ENCODE results near the gene FLACC1.

Gene FLACC1

GRCh38 chr2:201275990-201276389 lies 81.2 kb downstream of the FLACC1 start:
- no peak overlapping the region for H3K27ac ChIP-seq (ENCODE audit: low read depth, low read length)
- H3K9ac ChIP-seq (ENCODE audit: low read length), result no peak overlapping the region
- H3K4me3 ChIP-seq (ENCODE audit: low read depth, low read length), result no peak overlapping the region
- H3K36me3 ChIP-seq (ENCODE audit: control insufficient read depth, insufficient read depth, low read length), result no peaks in the 10 kb centered on the region
- no peaks in the 10 kb centered on the region for H3K9me3 ChIP-seq (ENCODE audit: control insufficient read depth, insufficient read depth, low read depth, low read length)
- H3K27me3 ChIP-seq (ENCODE audit: control insufficient read depth, insufficient read depth, low read length), result no peaks in the 10 kb centered on the region
- no peaks in the 10 kb centered on the region for H3K4me1 ChIP-seq (ENCODE audit: control insufficient read depth, insufficient read depth, low read length)

GRCh38 chr2:201275069-201275468 lies 82.1 kb downstream of the FLACC1 start:
- Histone ChIP-seq H3K27ac (ENCODE audit: low read depth, low read length) (no peak overlapping the region), H3K4me1 (ENCODE audit: control insufficient read depth, insufficient read depth, low read length) (no peaks in the 10 kb centered on the region), H3K9ac (ENCODE audit: low read length) (no peak overlapping the region), H3K9me3 (ENCODE audit: control insufficient read depth, insufficient read depth, low read depth, low read length) (no peaks in the 10 kb centered on the region), H3K4me3 (ENCODE audit: low read depth, low read length) (no peak overlapping the region), H3K36me3 (ENCODE audit: control insufficient read depth, insufficient read depth, low read length) (no peaks in the 10 kb centered on the region), H3K27me3 (ENCODE audit: control insufficient read depth, insufficient read depth, low read length) (no peaks in the 10 kb centered on the region)

- no peaks in the 10 kb centered on the region for H3K9me3 ChIP-seq (ENCODE audit: control insufficient read depth, insufficient read depth, low read depth, low read length)
- H3K4me3 ChIP-seq (ENCODE audit: low read depth, low read length), result no peak overlapping the region
- H3K36me3 ChIP-seq (ENCODE audit: control insufficient read depth, insufficient read depth, low read length), result no peaks in the 10 kb centered on the region
- H3K27ac ChIP-seq (ENCODE audit: low read depth, low read length), result no peak overlapping the region
- no peaks in the 10 kb centered on the region for H3K4me1 ChIP-seq (ENCODE audit: control insufficient read depth, insufficient read depth, low read length)
- no peak overlapping the region for H3K9ac ChIP-seq (ENCODE audit: low read length)
- H3K27me3 ChIP-seq (ENCODE audit: control insufficient read depth, insufficient read depth, low read length), result no peaks in the 10 kb centered on the region
These were observed 83.7 kb downstream of the FLACC1 start for GRCh38 chr2:201273330-201273983.

GRCh38 chr2:201271917-201272316 lies 85.2 kb downstream of the FLACC1 start:
- Histone ChIP-seq H3K27me3 (ENCODE audit: control insufficient read depth, insufficient read depth, low read length) (no peaks in the 10 kb centered on the region), H3K9ac (ENCODE audit: low read length) (no peak overlapping the region), H3K36me3 (ENCODE audit: control insufficient read depth, insufficient read depth, low read length) (no peaks in the 10 kb centered on the region), H3K27ac (ENCODE audit: low read depth, low read length) (no peak overlapping the region), H3K4me3 (ENCODE audit: low read depth, low read length) (no peak overlapping the region), H3K9me3 (ENCODE audit: control insufficient read depth, insufficient read depth, low read depth, low read length) (no peaks in the 10 kb centered on the region), H3K4me1 (ENCODE audit: control insufficient read depth, insufficient read depth, low read length) (no peaks in the 10 kb centered on the region)

- H3K27ac ChIP-seq (ENCODE audit: low read depth, low read length), result no peak overlapping the region
- H3K9me3 ChIP-seq (ENCODE audit: control insufficient read depth, insufficient read depth, low read depth, low read length), result no peaks in the 10 kb centered on the region
- H3K36me3 ChIP-seq (ENCODE audit: control insufficient read depth, insufficient read depth, low read length), result no peaks in the 10 kb centered on the region
- H3K9ac ChIP-seq (ENCODE audit: low read length), result no peak overlapping the region
- H3K27me3 ChIP-seq (ENCODE audit: control insufficient read depth, insufficient read depth, low read length), result no peaks in the 10 kb centered on the region
- no peak overlapping the region for H3K4me3 ChIP-seq (ENCODE audit: low read depth, low read length)
- H3K4me1 ChIP-seq (ENCODE audit: control insufficient read depth, insufficient read depth, low read length), result no peaks in the 10 kb centered on the region
These were observed 86.7 kb downstream of the FLACC1 start for GRCh38 chr2:201270293-201271001.

GRCh38 chr2:201269764-201270163 lies 87.4 kb downstream of the FLACC1 start:
- no peaks in the 10 kb centered on the region for H3K27me3 ChIP-seq (ENCODE audit: control insufficient read depth, insufficient read depth, low read length)
- H3K9ac ChIP-seq (ENCODE audit: low read length), result no peak overlapping the region
- no peaks in the 10 kb centered on the region for H3K4me1 ChIP-seq (ENCODE audit: control insufficient read depth, insufficient read depth, low read length)
- H3K9me3 ChIP-seq (ENCODE audit: control insufficient read depth, insufficient read depth, low read depth, low read length), result no peaks in the 10 kb centered on the region
- H3K4me3 ChIP-seq (ENCODE audit: low read depth, low read length), result no peak overlapping the region
- no peak overlapping the region for H3K27ac ChIP-seq (ENCODE audit: low read depth, low read length)
- H3K36me3 ChIP-seq (ENCODE audit: control insufficient read depth, insufficient read depth, low read length), result no peaks in the 10 kb centered on the region

GRCh38 chr2:201267278-201268030 lies 89.7 kb downstream of the FLACC1 start:
- Histone ChIP-seq H3K4me3 (ENCODE audit: low read depth, low read length) (no peak overlapping the region), H3K27ac (ENCODE audit: low read depth, low read length) (no peak overlapping the region), H3K9me3 (ENCODE audit: control insufficient read depth, insufficient read depth, low read depth, low read length) (no peaks in the 10 kb centered on the region), H3K27me3 (ENCODE audit: control insufficient read depth, insufficient read depth, low read length) (no peaks in the 10 kb centered on the region), H3K4me1 (ENCODE audit: control insufficient read depth, insufficient read depth, low read length) (no peaks in the 10 kb centered on the region), H3K36me3 (ENCODE audit: control insufficient read depth, insufficient read depth, low read length) (no peaks in the 10 kb centered on the region), H3K9ac (ENCODE audit: low read length) (no peak overlapping the region)

GRCh38 chr2:201266629-201267028 lies 90.5 kb downstream of the FLACC1 start:
- H3K9me3 ChIP-seq (ENCODE audit: control insufficient read depth, insufficient read depth, low read depth, low read length), result no peaks in the 10 kb centered on the region
- H3K4me3 ChIP-seq (ENCODE audit: low read depth, low read length), result no peak overlapping the region
- H3K9ac ChIP-seq (ENCODE audit: low read length), result no peak overlapping the region
- H3K27ac ChIP-seq (ENCODE audit: low read depth, low read length), result no peak overlapping the region
- no peaks in the 10 kb centered on the region for H3K27me3 ChIP-seq (ENCODE audit: control insufficient read depth, insufficient read depth, low read length)
- H3K4me1 ChIP-seq (ENCODE audit: control insufficient read depth, insufficient read depth, low read length), result no peaks in the 10 kb centered on the region
- no peaks in the 10 kb centered on the region for H3K36me3 ChIP-seq (ENCODE audit: control insufficient read depth, insufficient read depth, low read length)

GRCh38 chr2:201264472-201265173 lies 92.5 kb downstream of the FLACC1 start:
- H3K9ac ChIP-seq (ENCODE audit: low read length), result no peak overlapping the region
- H3K4me3 ChIP-seq (ENCODE audit: low read depth, low read length), result no peak overlapping the region
- no peak overlapping the region for H3K27ac ChIP-seq (ENCODE audit: low read depth, low read length)
- peaks cover 6% of the 10 kb centered on the region; the same call in 1 of the 2 replicates for H3K4me1 ChIP-seq (ENCODE audit: control insufficient read depth, insufficient read depth, low read length)
- H3K9me3 ChIP-seq (ENCODE audit: control insufficient read depth, insufficient read depth, low read depth, low read length), result no peaks in the 10 kb centered on the region
- H3K36me3 ChIP-seq (ENCODE audit: control insufficient read depth, insufficient read depth, low read length), result no peaks in the 10 kb centered on the region
- no peaks in the 10 kb centered on the region for H3K27me3 ChIP-seq (ENCODE audit: control insufficient read depth, insufficient read depth, low read length)

- H3K36me3 ChIP-seq (ENCODE audit: control insufficient read depth, insufficient read depth, low read length), result no peaks in the 10 kb centered on the region
- H3K9me3 ChIP-seq (ENCODE audit: control insufficient read depth, insufficient read depth, low read depth, low read length), result no peaks in the 10 kb centered on the region
- H3K27ac ChIP-seq (ENCODE audit: low read depth, low read length), result no peak overlapping the region
- no peak overlapping the region for H3K9ac ChIP-seq (ENCODE audit: low read length)
- no peaks in the 10 kb centered on the region for H3K27me3 ChIP-seq (ENCODE audit: control insufficient read depth, insufficient read depth, low read length)
- peaks cover 14% of the 10 kb centered on the region for H3K4me1 ChIP-seq (ENCODE audit: control insufficient read depth, insufficient read depth, low read length)
- no peak overlapping the region for H3K4me3 ChIP-seq (ENCODE audit: low read depth, low read length)
These were observed 93.4 kb downstream of the FLACC1 start for GRCh38 chr2:201263779-201264178.
